Mammary epithelial cell (primary cell): Measurements from ENCODE around the gene AGBL2.

Experiments used
- EZH2 ChIP-seq: IDR thresholded peaks from 2 replicates; pipeline ENCODE4 v1.6.1; 2012; ENCODE audit warnings: low read length, inconsistent platforms, borderline replicate concordance
- TF ChIP-seq, protein P1 (sequence below), 2 donors: IDR thresholded peaks in 1 of 2; conservative IDR thresholded peaks in 1 of 2; 2 replicates each; pipeline ENCODE4 v1.5.1; 2011 to 2012; ENCODE audit warnings: inconsistent platforms in 2 of 2, low read length in 2 of 2, mild to moderate bottlenecking in 2 of 2, control low read depth in 1 of 2, low read depth in 1 of 2; ENCODE audit not compliant: insufficient read depth in 1 of 2; ENCODE audit errors: extremely low read depth in 1 of 2

DNA sequence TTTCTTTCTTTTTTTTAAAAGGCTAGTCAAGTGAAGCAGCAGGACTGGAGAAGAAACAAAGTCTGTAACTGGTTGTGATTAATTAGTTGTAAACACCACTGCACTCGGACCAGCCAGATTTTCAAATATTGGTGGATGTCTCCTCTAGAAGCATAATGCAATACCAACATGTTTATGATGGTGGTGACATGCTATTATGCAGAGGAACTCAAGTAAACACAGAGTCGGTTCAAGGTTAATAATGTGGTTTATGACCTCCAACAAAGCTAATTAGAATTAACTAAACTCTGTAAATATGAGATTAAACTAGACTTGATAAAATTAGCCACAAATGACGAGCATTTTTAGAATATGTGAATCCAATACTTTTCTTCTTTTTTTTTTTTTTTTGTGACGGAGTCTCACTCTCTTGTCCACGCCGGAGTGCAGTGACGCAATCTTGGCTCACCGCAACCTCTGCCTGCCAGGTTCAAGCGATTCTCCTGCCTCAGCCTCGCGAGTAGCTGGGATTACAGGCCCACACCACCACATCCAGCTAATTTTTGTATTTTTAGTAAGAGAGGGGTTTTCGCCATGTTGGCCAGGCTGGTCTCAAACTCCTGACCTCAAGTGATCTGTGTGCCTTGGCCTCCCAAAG lies 11.8 kb upstream of the AGBL2 start:
- TF ChIP-seq, protein P1, sequence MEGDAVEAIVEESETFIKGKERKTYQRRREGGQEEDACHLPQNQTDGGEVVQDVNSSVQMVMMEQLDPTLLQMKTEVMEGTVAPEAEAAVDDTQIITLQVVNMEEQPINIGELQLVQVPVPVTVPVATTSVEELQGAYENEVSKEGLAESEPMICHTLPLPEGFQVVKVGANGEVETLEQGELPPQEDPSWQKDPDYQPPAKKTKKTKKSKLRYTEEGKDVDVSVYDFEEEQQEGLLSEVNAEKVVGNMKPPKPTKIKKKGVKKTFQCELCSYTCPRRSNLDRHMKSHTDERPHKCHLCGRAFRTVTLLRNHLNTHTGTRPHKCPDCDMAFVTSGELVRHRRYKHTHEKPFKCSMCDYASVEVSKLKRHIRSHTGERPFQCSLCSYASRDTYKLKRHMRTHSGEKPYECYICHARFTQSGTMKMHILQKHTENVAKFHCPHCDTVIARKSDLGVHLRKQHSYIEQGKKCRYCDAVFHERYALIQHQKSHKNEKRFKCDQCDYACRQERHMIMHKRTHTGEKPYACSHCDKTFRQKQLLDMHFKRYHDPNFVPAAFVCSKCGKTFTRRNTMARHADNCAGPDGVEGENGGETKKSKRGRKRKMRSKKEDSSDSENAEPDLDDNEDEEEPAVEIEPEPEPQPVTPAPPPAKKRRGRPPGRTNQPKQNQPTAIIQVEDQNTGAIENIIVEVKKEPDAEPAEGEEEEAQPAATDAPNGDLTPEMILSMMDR (conservative IDR thresholded peaks at IDR 0.05 in 1 of 2, IDR thresholded peaks at IDR 0.05 in 1 of 2; ENCODE audit: extremely low read depth in 1 of 2, insufficient read depth in 1 of 2, low read depth in 1 of 2, low read length in 2 of 2) = no peak
- no peak for TF ChIP-seq EZH2
